Panc1 (cell line): ENCODE data around the gene ZNF771. TPM values are rescaled to one million over a fixed set of nuclear protein-coding genes. Genes with fewer than 3 reads are reported as not detected.

Experiments used
- ATAC-seq: fragments of 200-7000 bp; cut with Tn5 transposase; 2 replicates; pipeline ENCODE4 v1.9.1; 2020; ENCODE audit warnings: mild to moderate bottlenecking, moderate library complexity
- BruUV-seq: library from RNA; stranded (reverse); fragments of 400-500 nt; replicated peaks from 2 replicates; lab custom pipeline; 2021; lab: Mats Ljungman, UMichigan
- CTCF ChIA-PET: fragments of 300-600 bp; sonication (Branson Sonifier 250); formaldehyde crosslinking; loops from one replicate; lab custom pipeline; 2022; ENCODE audit warnings: antibody characterized with exemption; lab: Charles Lee
- POLR2A ChIA-PET: fragments of 300-600 bp; sonication (Branson Sonifier 250); formaldehyde crosslinking; loops from one replicate; lab custom pipeline; 2022; ENCODE audit warnings: antibody characterized with exemption; lab: Charles Lee
- DNase-seq: peaks from one replicate; pipeline ENCODE4 v3.0.0-alpha.2; 2010; ENCODE audit warnings: low read depth, low spot score
- H3K27ac ChIP-seq: 2 replicates; pipeline ENCODE4 v1.5.1; 2011; ENCODE audit warnings: mild to moderate bottlenecking, low read length, inconsistent platforms
- H3K27me3 ChIP-seq: fragments of 200-500 bp; sonication (Bioruptor generic); 2 replicates; pipeline ENCODE4 v1.6.0; 2014; ENCODE audit warnings: low read length, inconsistent platforms; ENCODE audit not compliant: control insufficient read depth, insufficient read depth
- H3K36me3 ChIP-seq: fragments of 200-500 bp; sonication (Bioruptor generic); 2 replicates; pipeline ENCODE4 v1.5.1; 2014; ENCODE audit warnings: inconsistent platforms, mild to moderate bottlenecking, low read length, moderate library complexity; ENCODE audit not compliant: control insufficient read depth, insufficient read depth
- H3K4me1 ChIP-seq: 2 replicates; pipeline ENCODE4 v1.5.1; 2011; ENCODE audit warnings: inconsistent platforms, mild to moderate bottlenecking, low read length, moderate library complexity; ENCODE audit not compliant: control insufficient read depth, insufficient read depth
- H3K4me3 ChIP-seq, 2 experiments: 2 replicates each; pipeline ENCODE4 v1.5.1; 2011 to 2012; ENCODE audit warnings: low read depth in 2 of 2, low read length in 2 of 2, mild to moderate bottlenecking in 2 of 2, inconsistent platforms in 1 of 2, moderate library complexity in 1 of 2
- H3K9me3 ChIP-seq: fragments of 200-500 bp; sonication (Bioruptor generic); 2 replicates; pipeline ENCODE4 v1.5.1; 2014; ENCODE audit warnings: low read depth, mild to moderate bottlenecking, inconsistent platforms, low read length, moderate library complexity; ENCODE audit not compliant: control insufficient read depth, insufficient read depth
- CTCF ChIP-seq: fragments of 450-650 bp; IDR thresholded peaks from 2 replicates; pipeline ENCODE4 v1.5.1; 2017; ENCODE audit warnings: mild to moderate bottlenecking
- POLR2AphosphoS5 ChIP-seq: IDR thresholded peaks from 2 replicates; pipeline ENCODE4 v1.6.1; 2012; ENCODE audit warnings: mild to moderate bottlenecking, low read depth, low read length, moderate library complexity
- REST ChIP-seq, 2 experiments: IDR thresholded peaks; 2 replicates each; pipeline ENCODE4 v1.6.1; 2011 to 2012; ENCODE audit warnings: low read depth in 2 of 2, control low read depth in 1 of 2, low read length in 1 of 2, mild to moderate bottlenecking in 1 of 2, moderate library complexity in 1 of 2; ENCODE audit not compliant: insufficient read depth in 1 of 2
- SIN3A ChIP-seq: IDR thresholded peaks from 2 replicates; pipeline ENCODE4 v1.6.1; 2012; ENCODE audit warnings: low read depth, mild to moderate bottlenecking, low read length, moderate library complexity, borderline replicate concordance; ENCODE audit not compliant: insufficient read depth
- TCF7L2 ChIP-seq: IDR thresholded peaks from 2 replicates; pipeline ENCODE4 v1.6.1; 2011; ENCODE audit warnings: mild to moderate bottlenecking, low read depth, low read length, inconsistent platforms
- in situ Hi-C: cut with HindIII; loops from 2 replicates; pipeline ENCODE4 v1.10.0; 2016; ENCODE audit warnings: low sequenced_read_pairs, low pct_unique_long_range_greater_than_20kb
- intact Hi-C: fragments of 100-400 bp; cut with micrococcal nuclease; formaldehyde crosslinking; loops from one replicate; pipeline ENCODE4 v1.10.0; 2022; ENCODE audit not compliant: unreplicated experiment
- total RNA-seq: library from RNA; stranded (reverse); gene quantifications from one replicate; pipeline ENCODE4 v1.2.1, GENCODE V29; 2021; ENCODE audit not compliant: unreplicated experiment

Gene ZNF771
- total RNA-seq, 1 experiment from 2014 or later, result 14.4 TPM

GRCh38 chr16:30374538-30374937 lies 32.9 kb upstream of the ZNF771 start, which contains the start of gene MYL11:
Gene MYL11, plus strand, starts transcription at chr16:30374802. Its CDS starts 56 bp downstream, at chr16:30374858.
- Histone ChIP-seq H3K27ac (no peak within 1 kb of the TSS), H3K4me3 (no peak within 1 kb of the TSS), H3K36me3 (no peaks in the 10 kb centered on the region; the same call in 1 of the 2 replicates), H3K9me3 (no peaks in the 10 kb centered on the region), H3K27me3 (no peaks in the 10 kb centered on the region), H3K4me1 (peaks cover 10% of the 10 kb centered on the region)
- BruUV-seq, result no TSS peak
- DNase-seq (no peak), ATAC-seq (no peak)
- POLR2A ChIA-PET, result interaction anchor here (0.5 kb wide), 1 partner anchor 52 kb away, joined by 14 read pairs; no protein-coding TSS in a partner anchor
- intact Hi-C loops (no loop called here), in situ Hi-C loops (no loop called here)
- CTCF ChIA-PET, result no interaction called here
- no peak for TF ChIP-seq CTCF
- no peak for TF ChIP-seq POLR2AphosphoS5
- TF ChIP-seq TCF7L2, result no peak
- TF ChIP-seq REST (IDR thresholded peaks at IDR 0.05; ENCODE audit: insufficient read depth in 1 of 2, low read depth in 2 of 2, low read length in 1 of 2), result no peak
- no peak for TF ChIP-seq SIN3A

GRCh38 chr16:30375864-30376263 lies 31.5 kb upstream of the ZNF771 start:
- no peak for DNase-seq
- no peak for TF ChIP-seq REST (IDR thresholded peaks at IDR 0.05; ENCODE audit: insufficient read depth in 1 of 2, low read depth in 2 of 2, low read length in 1 of 2)
- TF ChIP-seq CTCF, result no peak
- TF ChIP-seq SIN3A, result no peak
- TF ChIP-seq POLR2AphosphoS5, result no peak
- no peak for TF ChIP-seq TCF7L2
- Histone ChIP-seq H3K4me3 (no peak overlapping the region), H3K27me3 (no peaks in the 10 kb centered on the region), H3K36me3 (no peaks in the 10 kb centered on the region; the same call in 1 of the 2 replicates), H3K4me1 (peaks cover 10% of the 10 kb centered on the region), H3K9me3 (no peaks in the 10 kb centered on the region), H3K27ac (no peak overlapping the region)
- intact Hi-C loops, result no loop called here
- in situ Hi-C loops, result no loop called here
- no peak for ATAC-seq
- no TSS peak for BruUV-seq
- POLR2A ChIA-PET, result no interaction called here
- CTCF ChIA-PET, result no interaction called here
